ENCODE measurements around the gene CPA3.

The CPA3 gene, protein sequence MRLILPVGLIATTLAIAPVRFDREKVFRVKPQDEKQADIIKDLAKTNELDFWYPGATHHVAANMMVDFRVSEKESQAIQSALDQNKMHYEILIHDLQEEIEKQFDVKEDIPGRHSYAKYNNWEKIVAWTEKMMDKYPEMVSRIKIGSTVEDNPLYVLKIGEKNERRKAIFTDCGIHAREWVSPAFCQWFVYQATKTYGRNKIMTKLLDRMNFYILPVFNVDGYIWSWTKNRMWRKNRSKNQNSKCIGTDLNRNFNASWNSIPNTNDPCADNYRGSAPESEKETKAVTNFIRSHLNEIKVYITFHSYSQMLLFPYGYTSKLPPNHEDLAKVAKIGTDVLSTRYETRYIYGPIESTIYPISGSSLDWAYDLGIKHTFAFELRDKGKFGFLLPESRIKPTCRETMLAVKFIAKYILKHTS

DNA sequence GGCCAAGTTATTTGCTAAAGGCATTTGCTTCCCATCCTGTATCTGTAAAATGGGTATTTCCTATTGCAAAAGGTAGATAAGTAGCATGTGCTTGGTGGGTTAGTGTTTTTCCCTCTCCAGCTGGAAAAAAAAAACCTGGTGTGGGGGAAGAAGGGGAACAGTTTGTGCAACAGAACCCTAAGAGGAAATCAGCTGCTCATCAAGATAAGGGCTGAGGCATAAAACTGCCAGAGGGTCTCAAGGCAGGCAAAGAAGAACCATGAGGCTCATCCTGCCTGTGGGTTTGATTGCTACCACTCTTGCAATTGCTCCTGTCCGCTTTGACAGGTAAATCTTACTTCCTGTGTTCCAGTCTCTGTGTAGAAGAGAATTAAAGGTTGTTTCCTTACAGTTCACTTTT lies at the start of gene CPA3:
CPA3 (plus strand) TSS at position 248 of the 400 bp plus-strand sequence; CDS start at position 260, 12 bp downstream.
- no peak for DNase-seq (ENCODE audit: low read depth in 2 of 2)

DNA sequence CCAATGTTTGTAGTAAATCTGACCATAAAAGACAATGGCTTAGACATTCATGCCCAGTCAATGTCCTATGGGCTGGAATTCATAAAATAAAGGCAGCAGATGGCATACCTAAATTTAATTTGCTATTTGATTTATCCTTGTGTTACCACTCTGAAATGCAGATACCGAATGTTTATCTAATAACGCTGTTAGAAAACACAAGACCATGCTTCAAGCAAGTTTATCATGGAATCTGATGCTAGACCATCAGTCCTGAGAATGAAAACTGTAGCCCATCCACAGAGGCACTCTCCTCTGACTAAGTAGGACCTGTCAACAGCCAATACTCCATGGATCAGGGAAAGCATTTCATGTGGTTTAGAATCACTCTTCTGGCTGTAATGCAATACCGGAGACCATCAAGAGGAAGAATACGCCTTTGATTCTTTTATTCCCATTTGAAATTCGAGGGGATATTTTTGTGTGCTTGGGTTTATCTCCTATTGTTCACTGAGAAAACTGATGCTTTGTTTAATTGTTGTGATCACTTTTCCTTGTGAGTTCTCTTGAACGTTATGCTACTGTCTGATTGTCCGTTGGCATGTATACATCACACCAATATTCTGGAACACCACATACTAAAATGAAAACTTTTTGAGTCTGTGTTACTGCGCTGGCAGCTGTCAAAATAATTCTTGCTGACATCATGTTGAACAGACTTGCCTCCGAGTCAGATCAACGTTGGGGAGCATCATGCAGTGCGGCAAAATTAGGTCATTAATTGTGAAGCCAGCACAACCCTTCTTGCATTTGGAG lies 49.6 kb upstream of the CPA3 start:
- no peak for DNase-seq (ENCODE audit: low read depth in 2 of 2)

DNA sequence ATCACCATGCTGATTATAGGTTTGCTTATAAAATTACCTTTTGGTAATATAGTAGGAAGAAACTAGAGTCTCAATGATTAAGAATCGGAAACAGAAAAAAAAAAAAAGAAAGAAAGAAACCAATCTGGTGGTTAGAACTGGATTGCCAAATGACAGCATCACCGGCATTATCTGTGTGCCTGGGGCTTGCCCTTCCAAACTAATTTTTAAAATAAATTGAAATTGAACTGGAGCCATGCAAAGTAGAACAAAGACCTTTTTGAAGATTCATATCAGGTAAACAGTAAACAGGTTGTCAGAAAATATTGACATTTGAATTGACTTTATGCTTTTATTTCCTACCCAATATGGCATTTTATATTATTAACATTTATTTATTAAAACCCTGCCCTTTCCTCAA lies 48.7 kb upstream of the CPA3 start:
- no peak for DNase-seq (ENCODE audit: low read depth in 2 of 2)

DNA sequence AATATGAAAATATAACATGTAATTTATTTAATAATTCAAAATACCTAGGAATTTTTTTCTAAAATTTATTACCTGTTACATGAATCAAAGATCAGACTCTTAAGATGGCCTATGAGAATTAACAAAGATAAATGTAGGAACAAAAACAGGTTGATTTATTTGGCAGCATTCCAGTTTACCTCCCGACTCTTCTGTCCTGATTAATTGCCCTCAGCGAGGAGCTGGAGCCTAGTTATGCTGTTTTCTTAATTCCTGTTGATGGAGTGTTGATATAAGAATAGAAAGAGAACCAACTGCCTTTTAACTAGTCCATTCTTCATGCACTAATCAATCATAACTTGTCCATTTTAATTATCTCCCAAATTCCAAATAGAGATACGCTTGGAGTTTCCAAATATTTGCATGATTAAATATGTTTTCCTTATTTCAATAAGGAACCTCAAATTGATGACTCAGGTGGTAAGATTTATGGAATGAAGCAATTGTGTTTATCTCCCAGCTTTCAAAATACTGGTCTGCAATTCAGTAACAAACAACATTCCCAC lies 48.0 kb upstream of the CPA3 start:
- no peak for DNase-seq (ENCODE audit: low read depth in 2 of 2)

DNA sequence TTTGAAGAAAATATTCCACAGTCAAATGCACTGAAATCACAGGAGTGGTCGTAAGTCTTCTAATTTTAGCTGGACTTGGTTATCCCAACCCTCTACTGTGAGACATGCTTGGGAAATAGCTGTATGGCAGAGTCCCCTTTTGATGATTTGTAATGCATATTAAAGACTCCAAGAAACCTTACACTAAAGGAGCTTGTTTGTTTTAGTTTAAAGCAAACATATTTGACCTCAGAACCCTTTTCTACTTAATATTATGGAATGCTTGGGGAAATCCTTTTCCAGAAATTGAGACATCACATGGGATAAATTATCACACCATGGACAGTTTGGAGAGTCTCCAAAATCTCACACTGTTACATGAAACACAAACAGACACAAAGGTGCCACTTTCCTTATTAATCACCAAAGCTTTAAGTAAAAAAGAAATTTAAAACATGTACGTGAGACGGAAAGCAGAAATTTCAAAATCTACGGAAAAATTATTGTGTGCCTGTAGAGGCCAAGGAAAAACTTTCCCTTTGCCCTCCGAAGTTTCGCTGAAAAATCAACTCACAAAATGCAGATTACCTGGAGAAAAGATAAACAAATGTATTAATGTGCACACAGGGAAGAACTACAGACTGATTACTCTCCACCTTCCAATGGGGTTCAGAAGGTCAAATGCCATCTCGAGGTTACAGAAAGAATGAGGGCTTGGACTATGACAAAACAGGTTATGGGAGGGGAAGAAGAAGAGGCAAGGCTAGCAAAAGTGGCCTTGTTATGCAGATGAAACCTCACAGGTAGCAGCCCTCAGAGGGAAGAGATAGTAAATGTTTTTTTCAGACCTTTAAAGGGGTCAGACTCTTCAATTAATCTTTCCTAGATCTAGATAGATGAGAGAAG lies 44.5 kb upstream of the CPA3 start:
- no peak for DNase-seq (ENCODE audit: low read depth in 2 of 2)

DNA sequence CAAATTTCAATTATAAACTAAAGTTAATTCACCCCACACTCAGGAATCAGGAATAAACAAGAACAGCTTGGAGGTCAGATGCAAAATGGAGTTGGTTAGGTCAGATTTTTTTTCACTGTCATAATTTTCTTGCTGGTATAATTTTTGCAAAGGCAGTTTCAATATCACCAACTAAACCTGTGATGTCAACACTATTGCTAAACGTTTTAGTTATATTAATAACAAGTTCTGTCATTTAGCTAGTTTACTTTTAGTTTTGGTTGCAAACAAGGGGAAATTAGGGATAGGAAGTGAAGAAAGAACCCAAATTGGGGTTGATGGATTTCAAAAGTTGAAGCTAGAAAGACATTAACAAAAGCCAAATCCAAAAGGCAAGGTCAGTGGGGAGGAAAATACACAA lies 42.1 kb upstream of the CPA3 start:
- no peak for DNase-seq (ENCODE audit: low read depth in 2 of 2)

DNA sequence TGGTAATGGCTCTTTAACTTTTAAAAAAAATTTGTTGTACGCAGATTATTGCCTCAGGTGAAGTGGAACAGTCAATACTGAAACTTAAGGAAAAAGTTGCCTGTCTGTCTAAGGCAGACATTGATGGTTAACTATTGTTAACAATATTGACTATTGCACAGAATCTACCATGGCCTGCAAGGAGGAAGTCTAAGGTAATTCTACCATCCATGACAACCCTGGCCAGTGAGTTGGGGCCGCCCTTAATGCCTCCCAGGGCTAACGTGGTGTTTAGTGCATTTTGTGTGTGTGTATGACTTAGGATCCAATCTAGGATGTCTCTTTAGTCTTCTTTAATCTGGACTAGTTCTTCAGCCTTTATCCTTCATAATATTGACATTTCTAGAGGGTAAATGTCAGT lies 39.6 kb upstream of the CPA3 start:
- no peak for DNase-seq (ENCODE audit: low read depth in 2 of 2)

DNA sequence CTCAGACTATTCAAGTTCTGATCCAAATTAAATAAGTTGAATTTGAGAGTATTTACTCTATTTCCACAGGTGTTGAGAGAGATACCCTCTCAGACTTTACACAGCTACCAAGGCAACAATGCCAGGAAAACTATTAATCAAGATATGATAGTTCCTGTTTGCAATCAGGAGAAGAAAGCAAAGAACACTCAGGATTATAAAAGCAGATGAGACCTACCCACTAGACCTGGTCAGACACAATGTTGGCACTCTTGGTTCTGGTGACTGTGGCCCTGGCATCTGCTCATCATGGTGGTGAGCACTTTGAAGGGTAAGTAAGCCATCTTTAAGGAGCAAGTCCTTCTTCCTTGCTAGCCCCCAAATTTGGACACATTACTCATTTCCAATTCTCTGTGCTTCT lies 37.5 kb upstream of the CPA3 start, which contains the start of gene CPB1:
CPB1 (plus strand) TSS at position 227 of the 400 bp plus-strand sequence; CDS start at position 240, 13 bp downstream.
- no peak for DNase-seq (ENCODE audit: low read depth in 2 of 2)

DNA sequence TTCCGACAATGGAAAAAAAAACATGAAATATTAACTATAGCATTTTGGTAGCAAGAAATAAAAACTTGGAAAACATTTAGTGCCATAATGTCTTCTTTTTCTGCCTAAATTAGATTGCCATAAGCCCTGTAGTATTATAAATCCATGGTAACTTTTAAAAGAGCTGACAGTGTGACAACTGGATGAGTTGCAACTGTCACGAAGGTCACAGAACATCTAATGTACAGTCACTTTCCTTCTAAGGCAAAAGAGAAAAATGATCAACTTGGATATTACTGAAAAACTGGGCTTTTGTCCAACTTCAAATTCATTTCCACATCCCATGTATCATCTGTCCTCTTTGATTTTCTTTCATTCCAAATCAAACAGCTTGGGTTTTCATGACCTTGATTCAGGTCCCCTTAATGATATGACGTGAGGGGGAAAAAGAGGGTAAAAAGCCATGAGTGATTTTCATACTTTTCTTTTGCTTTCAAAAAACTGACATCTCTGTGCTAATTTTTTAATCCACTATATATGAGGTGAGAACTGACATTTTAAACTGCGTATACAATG lies 36.9 kb upstream of the CPA3 start:
- DNase-seq (ENCODE audit: low read depth in 2 of 2) = no peak

DNA sequence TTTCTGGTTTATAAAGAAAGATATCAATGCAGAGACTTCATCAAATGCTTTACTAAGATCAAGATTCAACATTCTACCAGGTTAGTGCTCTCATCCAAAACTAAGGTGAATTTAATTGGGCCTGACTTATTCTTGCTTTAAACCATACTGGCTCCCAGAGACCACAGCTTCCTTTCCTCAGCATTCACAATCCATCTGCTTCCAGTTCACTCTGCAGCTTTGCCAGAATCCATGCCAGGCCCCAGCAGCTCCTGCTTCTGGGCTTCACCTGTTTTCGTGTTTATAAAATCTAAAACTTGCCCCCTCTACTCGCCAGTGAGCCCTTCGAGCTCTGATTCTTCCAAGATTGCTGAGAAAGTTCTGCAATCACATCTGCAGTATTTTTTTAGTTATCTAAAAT lies 35.2 kb upstream of the CPA3 start:
- DNase-seq (ENCODE audit: low read depth in 2 of 2) = no peak

DNA sequence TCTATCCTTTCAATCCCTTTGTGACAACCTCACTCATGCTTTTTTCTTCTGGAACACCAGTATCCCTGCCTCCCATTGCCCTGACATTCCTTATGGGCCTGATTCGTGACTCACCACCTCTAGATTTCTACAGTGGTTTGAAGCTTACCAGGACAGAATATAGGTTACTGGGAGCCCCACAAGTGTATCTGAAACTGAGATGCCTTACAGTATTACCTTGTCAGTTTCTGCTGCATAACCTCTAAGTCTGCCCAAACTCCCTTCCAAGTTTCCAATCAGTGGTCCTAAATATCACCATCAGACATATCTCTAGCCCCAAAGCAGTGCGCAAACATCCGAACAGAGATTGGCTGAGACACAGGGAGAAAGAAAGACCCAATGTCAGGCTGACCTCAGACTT lies 31.9 kb upstream of the CPA3 start:
- DNase-seq (ENCODE audit: low read depth in 2 of 2) = no peak

DNA sequence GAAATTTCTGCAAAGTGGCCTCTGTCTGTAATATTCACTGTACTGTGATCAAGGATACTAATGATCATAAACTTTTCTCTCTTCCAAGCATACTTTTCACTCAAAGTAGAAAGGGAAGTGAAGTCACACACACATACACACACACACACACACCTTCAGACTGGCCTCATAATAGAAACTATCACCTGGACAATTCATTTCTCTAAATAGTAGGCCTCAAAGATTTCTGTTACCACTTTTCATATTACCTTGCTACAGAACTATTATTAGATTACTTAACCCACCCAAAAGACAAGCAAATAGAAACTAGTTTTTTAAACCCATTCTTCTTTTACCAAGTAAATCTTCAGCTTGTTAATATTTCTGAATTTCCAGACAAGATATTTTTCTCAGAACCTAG lies 25.3 kb upstream of the CPA3 start:
- DNase-seq (ENCODE audit: low read depth in 2 of 2) = no peak

DNA sequence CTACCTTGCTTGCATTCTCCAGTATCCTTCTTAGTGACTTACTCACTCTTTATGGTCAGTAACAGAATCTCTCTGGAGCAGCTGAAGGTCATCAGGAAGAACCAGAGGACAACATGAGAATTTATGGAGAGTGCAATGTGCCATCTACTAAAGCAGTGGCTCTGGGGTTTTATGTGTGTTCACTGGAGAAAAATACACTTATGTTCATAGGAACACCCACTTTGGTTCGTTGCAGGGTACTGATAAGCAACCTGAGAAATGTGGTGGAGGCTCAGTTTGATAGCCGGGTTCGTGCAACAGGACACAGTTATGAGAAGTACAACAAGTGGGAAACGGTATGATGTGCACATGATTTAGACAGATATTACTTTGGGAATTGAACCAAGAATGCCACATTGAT lies 24.6 kb upstream of the CPA3 start:
- no peak for DNase-seq (ENCODE audit: low read depth in 2 of 2)

DNA sequence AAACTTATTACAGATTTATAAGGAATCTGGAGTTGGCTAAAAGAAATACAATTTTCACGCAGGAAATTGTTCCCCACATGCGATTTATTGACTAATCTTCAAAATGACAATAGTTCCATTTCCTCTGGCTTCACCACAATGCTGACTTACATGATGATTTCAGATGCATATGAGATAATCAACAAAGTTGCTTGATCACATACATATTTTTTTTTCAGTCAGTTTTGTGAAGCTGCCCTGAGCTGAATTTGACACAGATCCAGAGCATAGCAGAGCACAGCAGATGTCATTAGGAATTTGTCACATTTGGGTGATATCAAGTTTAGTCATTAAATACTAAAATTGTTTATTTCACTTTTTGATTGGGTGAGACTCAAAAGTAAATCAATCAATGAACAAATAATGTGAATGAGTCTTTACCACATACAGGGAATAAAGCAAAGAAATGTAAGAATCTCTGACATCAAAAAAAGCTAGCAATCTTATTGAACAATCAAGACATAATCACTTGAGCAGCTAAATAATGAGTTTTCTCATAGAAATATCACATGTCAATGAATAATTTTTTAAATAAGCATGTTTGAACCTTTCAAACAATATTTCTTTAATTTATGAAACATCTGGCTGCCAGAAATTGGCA lies 19.2 kb upstream of the CPA3 start:
- no peak for DNase-seq (ENCODE audit: low read depth in 2 of 2)

DNA sequence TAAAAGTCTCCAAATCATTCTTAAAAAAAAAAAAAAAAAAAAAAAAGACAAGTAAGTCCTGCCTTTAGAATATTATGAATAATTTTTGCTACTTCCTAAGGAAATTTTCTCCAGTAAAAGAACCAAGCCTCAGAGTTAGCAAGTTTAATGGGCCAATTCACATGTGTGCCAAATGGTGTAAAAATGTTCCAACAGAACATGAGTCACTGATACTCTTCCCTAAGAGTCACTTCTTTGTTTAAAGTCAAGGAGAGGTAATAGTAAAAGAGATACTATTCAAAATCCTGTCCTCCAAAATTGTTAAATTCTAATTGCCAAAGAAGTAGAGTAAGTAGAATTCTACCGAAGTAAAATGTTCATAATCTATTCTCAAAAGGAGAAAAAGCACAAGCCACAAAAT lies 17.7 kb upstream of the CPA3 start:
- no peak for DNase-seq (ENCODE audit: low read depth in 2 of 2)

DNA sequence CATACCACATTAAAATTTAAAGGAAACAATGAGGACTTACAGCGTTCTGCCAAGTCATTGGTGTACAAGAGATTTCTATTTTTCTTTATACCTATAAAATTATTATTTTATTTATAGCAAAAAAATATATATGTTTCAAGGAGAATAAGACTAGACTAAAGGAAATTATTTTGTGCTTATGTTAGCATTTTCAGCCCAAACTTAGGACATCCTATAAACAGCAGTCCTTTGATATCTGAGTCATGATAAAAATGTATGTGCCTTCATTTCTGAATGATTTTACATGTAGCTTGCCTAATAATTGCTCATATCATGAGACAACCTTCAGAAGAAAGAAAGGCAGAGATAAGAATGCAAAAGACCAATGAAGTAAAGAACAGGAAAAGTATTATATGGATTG lies 16.7 kb upstream of the CPA3 start:
- no peak for DNase-seq (ENCODE audit: low read depth in 2 of 2)

DNA sequence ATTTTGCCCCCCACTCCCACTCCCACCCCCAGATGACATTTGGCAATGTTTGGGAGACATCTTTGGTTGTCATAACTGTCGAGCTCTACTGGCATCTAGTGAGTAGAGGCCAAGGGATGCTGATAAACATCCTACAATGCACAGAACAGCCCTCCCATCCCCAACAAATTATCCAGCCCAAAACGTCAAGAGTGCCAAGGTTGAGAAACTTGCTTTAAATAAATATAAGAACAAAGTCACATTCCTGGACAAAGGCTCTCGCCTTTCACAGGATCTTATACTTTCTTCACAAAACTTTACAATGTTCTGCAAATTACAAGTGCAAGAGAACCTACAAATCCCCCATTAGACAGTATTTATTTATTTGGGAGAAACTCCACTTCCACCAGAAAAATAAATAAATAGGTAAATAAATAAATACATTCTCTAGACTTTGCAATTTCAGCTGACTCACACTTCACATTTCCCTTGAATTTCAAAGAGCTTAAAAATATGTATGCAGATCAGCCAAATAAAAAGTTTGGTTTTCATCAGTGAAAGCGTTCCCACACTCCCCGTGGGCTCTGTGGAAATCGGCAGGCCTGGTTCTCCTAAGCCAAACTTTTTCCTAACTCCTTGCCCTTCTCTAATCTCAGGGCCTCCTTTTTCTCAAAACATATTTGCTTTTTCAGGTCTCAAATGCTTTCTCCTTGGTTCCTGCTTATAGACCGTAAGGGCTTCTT lies 12.7 kb upstream of the CPA3 start:
- no peak for DNase-seq (ENCODE audit: low read depth in 2 of 2)

DNA sequence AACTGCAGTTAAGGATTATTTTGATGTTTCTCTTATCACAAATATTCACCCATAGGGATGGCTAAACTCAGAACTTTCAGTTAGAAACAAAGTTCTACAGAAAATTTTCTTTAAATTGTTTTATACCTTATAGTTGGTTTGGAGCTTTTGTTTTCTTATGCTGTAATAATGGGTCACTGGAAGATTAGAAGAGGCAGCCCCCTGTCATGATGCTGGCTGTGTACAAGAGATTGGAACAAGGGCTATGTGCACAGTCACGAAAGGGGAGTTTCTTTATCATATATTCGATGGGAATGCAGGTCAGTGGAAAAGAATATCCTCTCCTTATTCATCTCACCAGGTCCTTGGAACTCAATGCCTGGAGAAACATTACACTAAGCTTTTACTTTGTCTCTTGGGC lies 12.0 kb upstream of the CPA3 start:
- DNase-seq (ENCODE audit: low read depth in 2 of 2) = no peak

DNA sequence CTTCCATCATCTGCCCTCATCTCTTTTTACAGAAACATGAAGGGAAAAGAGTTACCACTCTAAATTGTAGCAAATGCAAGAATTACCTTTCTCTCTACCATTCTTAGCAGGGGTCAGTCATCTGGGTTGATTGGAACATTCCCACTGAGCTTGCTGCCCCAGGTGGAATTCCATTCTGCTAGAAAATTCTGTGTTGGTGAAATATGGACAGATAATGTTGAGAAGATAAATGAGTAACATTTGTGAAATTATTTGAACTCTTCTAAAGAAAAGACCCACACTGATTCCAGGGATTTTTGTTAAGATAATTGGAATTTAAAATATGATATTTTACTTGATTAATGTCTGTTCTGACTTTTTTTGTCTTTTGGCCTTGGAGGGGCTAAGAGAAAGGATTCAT lies 11.0 kb upstream of the CPA3 start:
- no peak for DNase-seq (ENCODE audit: low read depth in 2 of 2)

DNA sequence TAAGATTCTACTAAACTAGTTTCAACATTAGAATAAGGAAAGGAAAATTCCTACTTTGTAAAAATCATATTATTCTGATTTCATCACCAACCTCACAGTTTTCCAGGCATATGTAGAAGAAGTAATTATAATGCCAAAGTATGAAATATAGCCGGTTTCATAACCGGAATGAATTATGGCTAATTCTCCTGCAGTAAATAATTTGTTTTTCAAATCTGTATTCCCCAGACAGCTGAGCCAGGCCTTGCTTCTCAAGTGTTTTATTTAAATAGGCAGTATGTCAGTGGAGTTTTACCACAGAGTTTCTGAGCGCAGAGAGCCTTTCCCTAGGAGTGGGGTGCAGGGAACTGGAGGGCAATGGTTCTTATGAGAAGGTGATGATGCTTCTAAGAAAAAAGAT lies 8.7 kb upstream of the CPA3 start:
- no peak for DNase-seq (ENCODE audit: low read depth in 2 of 2)
